Measurements from ENCODE around the gene EEF1G. TPM values are rescaled to one million over a fixed set of nuclear protein-coding genes. Genes with fewer than 3 reads are reported as not detected.
"Not testable (repeated sequence)": the region's sequence is repeated elsewhere in the genome, so short reads cannot be mapped to it uniquely, and the experiment has no call there.

The EEF1G gene
- total RNA-seq, 1 donor from 2014 or later, result 865 TPM

GRCh38 chr11:62580959-62581715, 7.4 kb upstream of the EEF1G start:
- DNase-seq (ENCODE audit: low spot score), result no peak

GRCh38 chr11:62579252-62579651, 5.6 kb upstream of the EEF1G start:
- no peak for DNase-seq (ENCODE audit: low spot score)

- no peak for DNase-seq (ENCODE audit: low spot score)
These were observed 4.8 kb upstream of the EEF1G start for GRCh38 chr11:62578541-62578940.

GRCh38 chr11:62577046-62577714, 3.5 kb upstream of the EEF1G start:
- DNase-seq (ENCODE audit: low spot score), result no peak

GRCh38 chr11:62575837-62576236, 2.1 kb upstream of the EEF1G start:
- no peak for DNase-seq (ENCODE audit: low spot score)

GRCh38 chr11:62575156-62575555, 1.5 kb upstream of the EEF1G start:
- DNase-seq (ENCODE audit: low spot score), result no peak

GRCh38 chr11:62574363-62575071, 826 bp upstream of the EEF1G start:
- no peak for DNase-seq (ENCODE audit: low spot score)

GRCh38 chr11:62573006-62573591, 592 bp downstream of the EEF1G start:
- DNase-seq (ENCODE audit: low spot score), result no peak

- no peak for DNase-seq (ENCODE audit: low spot score)
These were observed 1.3 kb downstream of the EEF1G start for GRCh38 chr11:62572431-62572830.

- DNase-seq (ENCODE audit: low spot score), result not testable (repeated sequence)
These were observed 2.2 kb downstream of the EEF1G start for GRCh38 chr11:62571493-62571892.

- DNase-seq (ENCODE audit: low spot score), result not testable (repeated sequence)
These were observed 2.8 kb downstream of the EEF1G start for GRCh38 chr11:62570903-62571302.

- DNase-seq (ENCODE audit: low spot score), result no peak
These were observed 4.1 kb downstream of the EEF1G start for GRCh38 chr11:62569611-62570010.

- no peak for DNase-seq (ENCODE audit: low spot score)
These were observed 6.6 kb downstream of the EEF1G start for GRCh38 chr11:62567018-62567633.

- no peak for DNase-seq (ENCODE audit: low spot score)
These were observed 7.4 kb downstream of the EEF1G start for GRCh38 chr11:62566247-62566646.

- no peak for DNase-seq (ENCODE audit: low spot score)
These were observed 8.4 kb downstream of the EEF1G start for GRCh38 chr11:62565100-62565802.

- DNase-seq (ENCODE audit: low spot score), result not testable (repeated sequence)
These were observed 11.9 kb downstream of the EEF1G start for GRCh38 chr11:62561677-62562230.

- no peak for DNase-seq (ENCODE audit: low spot score)
These were observed 13.1 kb downstream of the EEF1G start for GRCh38 chr11:62560566-62561103.

- DNase-seq (ENCODE audit: low spot score), result not testable (repeated sequence)
These were observed 14.1 kb downstream of the EEF1G start for GRCh38 chr11:62559626-62560025.

- no peak for DNase-seq (ENCODE audit: low spot score)
These were observed 14.5 kb downstream of the EEF1G start for GRCh38 chr11:62559204-62559603.

- DNase-seq (ENCODE audit: low spot score), result no peak
These were observed 15.0 kb downstream of the EEF1G start for GRCh38 chr11:62558669-62559068.
